Small intestine (tissue), 7 donors: ENCODE measurements around the gene ESPL1. TPM values are rescaled to one million over a fixed set of nuclear protein-coding genes. Genes with fewer than 3 reads are reported as not detected.
"Not testable (repeated sequence)": the region's sequence is repeated elsewhere in the genome, so short reads cannot be mapped to it uniquely, and the experiment has no call there.

Source experiments
- DNase-seq, 2 donors: peaks; one replicate each; pipeline versions ENCODE4 v3.0.0 to v3.0.0-alpha.2; 2013
- FAIRE-seq: peaks from 2 replicates; lab custom pipeline; 2012; peaks lifted over from hg19 to GRCh38; lab: Jason Lieb, UNC
- H3K27ac ChIP-seq, 3 donors: one replicate each; pipeline ENCODE4 v1.5.1; 2013; ENCODE audit warnings: low read length in 2 of 3, mild to moderate bottlenecking in 2 of 3, control low read depth in 1 of 3, inconsistent platforms in 1 of 3, low read depth in 1 of 3, moderate library complexity in 1 of 3
- H3K27me3 ChIP-seq, 3 donors: one replicate each; pipeline ENCODE4 v1.6.1; 2013; ENCODE audit warnings: low read length in 3 of 3, inconsistent platforms in 1 of 3; ENCODE audit not compliant: control insufficient read depth in 3 of 3, insufficient read depth in 3 of 3
- H3K36me3 ChIP-seq, 3 donors: one replicate each; pipeline ENCODE4 v1.6.1; 2013; ENCODE audit warnings: low read length in 3 of 3, inconsistent platforms in 1 of 3, low read depth in 1 of 3, mild to moderate bottlenecking in 1 of 3, moderate library complexity in 1 of 3; ENCODE audit not compliant: control insufficient read depth in 3 of 3, insufficient read depth in 2 of 3
- H3K4me1 ChIP-seq, 3 donors: one replicate each; pipeline ENCODE4 v1.6.1; 2013; ENCODE audit warnings: low read length in 2 of 3, inconsistent platforms in 1 of 3, low read depth in 1 of 3, mild to moderate bottlenecking in 1 of 3, moderate library complexity in 1 of 3; ENCODE audit not compliant: control insufficient read depth in 3 of 3, insufficient read depth in 2 of 3
- H3K4me3 ChIP-seq, 3 donors: one replicate each; pipeline ENCODE4 v1.5.1; 2013; ENCODE audit warnings: low read length in 3 of 3, control low read depth in 1 of 3, inconsistent platforms in 1 of 3, low read depth in 1 of 3, mild to moderate bottlenecking in 1 of 3, moderate library complexity in 1 of 3
- H3K9me3 ChIP-seq, 2 donors: one replicate each; pipeline ENCODE4 v1.6.1; 2013; ENCODE audit warnings: low read depth in 1 of 2, low read length in 1 of 2; ENCODE audit not compliant: control insufficient read depth in 2 of 2, insufficient read depth in 1 of 2
- WGBS, 3 donors: extraction: QIAGEN DNeasy Blood & Tissue Kit; methylation state at CpG; one replicate each; pipeline ENCODE4 v1.1.7; 2013; 5-methylcytosine and 5-hydroxymethylcytosine counted together
- polyA plus RNA-seq, 4 donors: library from polyadenylated mRNA; stranded (reverse) in 3 of 4; unstranded in 1 of 4; fragments of 200-250 nt in 3 of 4; fragments of 120-200 nt in 1 of 4; gene quantifications; one replicate each; pipeline versions ENCODE4 v1.2.1 to v1.2.3, GENCODE V29; 2013
- donor health status: healthy with polysubstance abuse.
- donor health status: control.
- donor health status: control.
- donor health status: Bipolar disorder and iron deficiency.
- donor health status: healthy.

ESPL1 gene
- polyA plus RNA-seq, 4 donors = 8.0 to 48.9 (median 25.5) TPM

DNA sequence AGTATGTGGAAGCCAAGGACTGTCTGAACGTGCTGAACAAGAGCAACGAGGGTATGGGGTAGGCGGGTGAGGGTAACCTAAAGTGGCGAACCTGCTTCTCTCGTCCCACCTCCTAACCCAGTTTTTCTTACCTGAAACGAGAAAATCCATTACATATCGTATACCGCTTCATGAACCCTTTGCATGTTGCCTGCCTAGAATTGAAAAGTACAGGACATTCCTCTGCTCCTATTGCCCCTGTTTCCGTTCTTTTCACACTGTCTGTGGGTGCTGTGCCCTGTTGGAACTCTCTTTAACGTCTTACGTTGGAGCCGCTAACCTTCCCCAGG is 27.8 kb downstream of the ESPL1 start:
- H3K36me3 ChIP-seq = peaks cover 2 to 44% (median 6%) of the 10 kb centered on the region in 3 donors
- no peak for FAIRE-seq
- peak overlapping the region; percentile 63 to 79 (median 76) for H3K27ac ChIP-seq
- peaks cover 2 to 20% (median 7%) of the 10 kb centered on the region in 3 donors for H3K4me1 ChIP-seq
- no peaks in the 10 kb centered on the region for H3K9me3 ChIP-seq
- 1 to 6% (median 4%) methylated on average over 12 of the region's 12 CpGs for WGBS, 3 donors
- no peak for DNase-seq
- H3K4me3 ChIP-seq = peak overlapping the region; percentile 51 to 90 (median 70)
- H3K27me3 ChIP-seq = no peaks in the 10 kb centered on the region

DNA sequence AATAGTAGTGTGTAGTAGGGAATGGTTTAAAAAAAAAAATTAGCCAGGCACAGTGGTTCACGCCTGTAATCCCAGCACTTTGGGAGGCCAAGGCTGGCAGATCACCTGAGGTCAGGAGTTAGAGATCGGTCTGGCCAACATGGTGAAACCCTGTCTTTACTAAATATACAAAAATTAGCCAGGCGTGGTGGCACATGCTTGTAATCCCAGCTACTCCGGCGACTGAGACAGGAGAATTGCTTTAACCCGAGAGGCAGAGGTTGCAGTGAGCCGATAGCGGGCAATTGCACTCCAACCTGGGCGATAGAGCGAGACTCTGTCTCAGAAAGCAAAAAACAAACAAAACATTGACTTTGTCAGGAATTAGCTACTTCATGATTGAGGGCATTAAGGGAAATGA is 29.0 kb downstream of the ESPL1 start:
- 97% methylated on average over 10 of the region's 10 CpGs for WGBS, 3 donors
- not testable (repeated sequence) for H3K27ac ChIP-seq, H3K27me3 ChIP-seq, H3K4me3 ChIP-seq, DNase-seq, FAIRE-seq, H3K9me3 ChIP-seq
- Histone ChIP-seq H3K4me1 (peaks cover 2 to 23% (median 10%) of the 10 kb centered on the region in 3 donors), H3K36me3 (peaks cover 0 to 43% (median 1%) of the 10 kb centered on the region in 3 donors)

DNA sequence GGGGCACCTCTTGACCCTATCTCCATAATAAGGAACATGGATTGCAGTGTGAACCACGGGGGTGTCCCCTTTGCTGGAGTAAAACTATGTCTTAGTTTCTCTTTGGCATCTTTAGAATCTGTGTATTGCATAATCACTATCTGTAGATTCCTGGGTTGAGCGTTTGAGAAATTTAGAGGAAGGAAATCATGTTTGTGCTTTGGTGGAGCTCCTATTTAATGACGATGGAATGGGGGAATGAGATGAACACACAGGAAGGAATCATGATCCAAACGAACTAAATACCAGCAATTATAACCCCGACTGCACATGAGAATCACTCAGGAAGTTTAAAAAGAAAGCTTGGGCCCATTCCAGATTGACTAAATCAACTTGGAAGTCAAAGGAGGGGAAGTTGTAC is 30.1 kb downstream of the ESPL1 start:
- Histone ChIP-seq H3K9me3 (no peaks in the 10 kb centered on the region), H3K36me3 (peaks cover 0 to 42% (median 1%) of the 10 kb centered on the region in 3 donors), H3K4me1 (peaks cover 2 to 23% (median 10%) of the 10 kb centered on the region in 3 donors), H3K4me3 (no peak overlapping the region), H3K27ac (no peak overlapping the region), H3K27me3 (no peaks in the 10 kb centered on the region)
- DNase-seq = no peak
- no peak for FAIRE-seq
- 62 to 68% (median 64%) methylated on average over 5 of the region's 5 CpGs for WGBS, 3 donors

GRCh38 chr12:53299101-53299453 is 31.0 kb downstream of the ESPL1 start:
- FAIRE-seq = no peak
- 29 to 44% (median 38%) methylated on average over 5 of the region's 5 CpGs for WGBS, 3 donors

DNA sequence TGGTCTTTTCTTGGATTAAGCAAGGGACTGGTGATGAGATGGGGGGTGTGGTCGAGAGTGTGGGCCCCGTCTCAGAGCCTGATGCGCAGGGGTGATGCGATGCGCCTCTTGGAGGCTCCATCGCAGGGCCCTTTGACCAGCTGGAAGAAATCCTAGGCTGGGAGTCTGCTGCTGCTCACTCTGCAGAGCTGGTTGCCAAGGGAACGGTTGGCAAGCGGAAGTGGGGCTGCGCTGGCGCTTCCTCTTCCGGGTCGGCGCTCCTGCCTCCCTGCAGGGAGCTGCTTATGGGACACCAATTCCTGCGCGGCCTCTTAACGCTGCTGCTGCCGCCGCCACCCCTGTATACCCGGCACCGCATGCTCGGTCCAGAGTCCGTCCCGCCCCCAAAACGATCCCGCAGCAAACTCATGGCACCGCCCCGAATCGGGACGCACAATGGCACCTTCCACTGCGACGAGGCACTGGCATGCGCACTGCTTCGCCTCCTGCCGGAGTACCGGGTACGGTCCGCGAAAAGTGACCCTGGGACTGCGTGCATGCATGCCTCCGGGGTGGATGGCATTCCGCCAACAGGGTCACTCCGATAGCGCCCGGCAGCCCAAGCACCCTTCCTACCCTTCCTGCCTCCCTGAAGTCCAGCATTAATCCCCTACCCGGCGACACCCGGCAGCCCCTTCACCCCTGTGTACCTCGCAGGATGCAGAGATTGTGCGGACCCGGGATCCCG is 31.5 kb downstream of the ESPL1 start, which contains the start of gene MYG1:
MYG1 (plus strand) TSS at position 242 of the 727 bp plus-strand sequence; CDS start at position 285, 43 bp downstream.
- DNase-seq (peak; percentile 95), FAIRE-seq (no peak)
- H3K27ac ChIP-seq = peak within 1 kb of the TSS; percentile 34 to 57 (median 47)
- no peaks in the 10 kb centered on the region for H3K9me3 ChIP-seq
- H3K27me3 ChIP-seq = no peaks in the 10 kb centered on the region
- WGBS, 3 donors = 0 to 1% (median 1%) methylated on average over 45 to 51 of the region's 51 CpGs
- H3K36me3 ChIP-seq = peaks cover 0 to 48% (median 2%) of the 10 kb centered on the region in 3 donors
- peak within 1 kb of the TSS; percentile 55 to 77 (median 74) for H3K4me3 ChIP-seq
- peaks cover 2 to 23% (median 10%) of the 10 kb centered on the region in 3 donors for H3K4me1 ChIP-seq

More at GRCh38 chr12:53299101-53299453, 31.0 kb downstream of the ESPL1 start:
- peak in 1 of 2 donors; percentile 44 for DNase-seq
- Histone ChIP-seq H3K4me3 (peak overlapping the region in 2 of 3 donors; percentile 74 to 77), H3K27ac (peak overlapping the region in 2 of 3 donors; percentile 47 to 57), H3K9me3 (no peaks in the 10 kb centered on the region), H3K36me3 (peaks cover 0 to 43% (median 2%) of the 10 kb centered on the region in 3 donors), H3K27me3 (no peaks in the 10 kb centered on the region), H3K4me1 (peaks cover 2 to 23% (median 10%) of the 10 kb centered on the region in 3 donors)

- Histone ChIP-seq H3K4me1 (peaks cover 2 to 17% (median 10%) of the 10 kb centered on the region in 3 donors), H3K27ac (peak overlapping the region; percentile 34 to 57 (median 47))
- no peak for FAIRE-seq
Measured at GRCh38 chr12:53300187-53300586, 32.1 kb downstream of the ESPL1 start.

DNA sequence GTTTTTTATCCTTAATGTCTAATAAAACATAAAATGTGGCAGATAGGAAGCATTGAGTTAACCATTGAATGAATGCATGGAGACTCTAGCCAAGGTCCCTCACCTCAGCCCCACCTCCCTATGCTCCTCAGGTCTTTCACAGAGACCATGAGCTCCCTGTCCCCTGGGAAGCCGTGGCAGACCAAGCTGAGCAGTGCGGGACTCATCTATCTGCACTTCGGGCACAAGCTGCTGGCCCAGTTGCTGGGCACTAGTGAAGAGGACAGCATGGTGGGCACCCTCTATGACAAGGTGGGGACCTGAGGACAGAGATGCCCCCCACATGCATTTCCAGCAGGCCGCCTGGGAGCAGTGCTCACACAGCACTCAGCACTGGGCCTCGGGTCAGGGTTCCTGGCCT is 34.8 kb downstream of the ESPL1 start:
- Histone ChIP-seq H3K36me3 (peaks cover 14 to 66% (median 21%) of the 10 kb centered on the region in 3 donors), H3K27me3 (no peaks in the 10 kb centered on the region), H3K4me3 (no peak overlapping the region), H3K4me1 (peaks cover 2 to 12% (median 10%) of the 10 kb centered on the region in 3 donors), H3K9me3 (no peaks in the 10 kb centered on the region), H3K27ac (no peak overlapping the region)
- DNase-seq (no peak), FAIRE-seq (no peak)
- 93 to 97% (median 93%) methylated on average over 5 of the region's 5 CpGs for WGBS, 3 donors

More at GRCh38 chr12:53300187-53300586, 32.1 kb downstream of the ESPL1 start:
- H3K4me3 ChIP-seq = peak overlapping the region; percentile 55 to 77 (median 74)
- H3K27me3 ChIP-seq = no peaks in the 10 kb centered on the region
- DNase-seq = no peak
- WGBS, 3 donors = 2% methylated on average over 12 of the region's 12 CpGs
- H3K36me3 ChIP-seq = peaks cover 0 to 49% (median 2%) of the 10 kb centered on the region in 3 donors
- H3K9me3 ChIP-seq = no peaks in the 10 kb centered on the region

DNA sequence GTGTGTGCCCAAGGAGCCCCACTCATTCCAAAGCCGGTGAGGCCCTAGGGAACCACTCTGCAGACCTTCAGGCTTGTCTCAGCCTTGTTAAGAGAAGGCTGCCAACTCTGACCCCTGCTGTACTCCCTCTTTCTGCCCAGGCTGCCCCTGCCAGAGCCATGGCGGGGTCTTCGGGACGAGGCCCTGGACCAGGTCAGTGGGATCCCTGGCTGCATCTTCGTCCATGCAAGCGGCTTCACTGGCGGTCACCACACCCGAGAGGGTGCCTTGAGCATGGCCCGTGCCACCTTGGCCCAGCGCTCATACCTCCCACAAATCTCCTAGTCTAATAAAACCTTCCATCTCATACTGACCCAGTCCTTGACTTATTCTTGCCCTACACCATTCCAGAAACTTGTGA is 38.7 kb downstream of the ESPL1 start:
- Histone ChIP-seq H3K9me3 (no peaks in the 10 kb centered on the region), H3K4me1 (no peaks in the 10 kb centered on the region), H3K27me3 (no peaks in the 10 kb centered on the region), H3K36me3 (peaks cover 15 to 82% (median 24%) of the 10 kb centered on the region in 3 donors), H3K27ac (no peak overlapping the region), H3K4me3 (no peak overlapping the region)
- FAIRE-seq (no peak), DNase-seq (no peak)
- 95 to 99% (median 95%) methylated on average over 7 to 10 of the region's 10 CpGs for WGBS, 3 donors
